Measurements from ENCODE around the gene PSTPIP1.

The PSTPIP1 gene

DNA sequence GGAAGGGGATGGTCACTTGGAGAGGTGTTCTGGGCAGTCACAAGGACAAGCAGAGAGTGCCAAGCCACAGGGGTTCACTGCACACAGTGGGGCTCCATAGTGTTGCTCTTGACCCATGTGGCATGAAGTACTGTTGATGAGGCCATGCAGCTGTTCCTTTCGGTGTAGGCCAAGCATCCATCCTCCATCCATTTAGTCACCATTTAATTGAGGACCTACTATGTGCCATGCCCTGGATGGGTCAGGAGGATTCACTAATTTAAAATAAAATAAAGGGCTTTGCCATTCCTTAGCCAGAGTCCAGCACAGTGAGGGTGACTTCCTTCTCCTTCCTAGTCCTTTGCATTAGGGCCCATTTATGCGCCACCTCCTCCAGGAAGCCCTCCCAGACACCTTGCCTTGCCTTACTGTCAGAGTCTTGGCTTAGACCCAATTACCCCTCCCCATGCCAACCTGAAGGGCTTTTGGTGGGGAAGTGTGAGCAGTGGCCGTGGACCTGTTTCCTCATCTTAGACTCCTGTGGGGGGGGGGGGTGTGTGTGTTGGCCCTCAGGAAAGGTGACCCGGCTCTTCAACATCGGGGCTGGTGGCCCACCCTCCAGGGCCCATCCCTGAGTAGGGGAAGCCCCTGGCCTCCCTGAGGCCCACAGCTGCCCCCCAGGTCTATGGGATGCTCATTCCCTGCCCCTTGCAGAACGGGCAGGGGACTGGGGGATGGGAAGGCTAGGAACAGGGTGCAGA lies 25.6 kb downstream of the PSTPIP1 start:
- DNase-seq: no peak

DNA sequence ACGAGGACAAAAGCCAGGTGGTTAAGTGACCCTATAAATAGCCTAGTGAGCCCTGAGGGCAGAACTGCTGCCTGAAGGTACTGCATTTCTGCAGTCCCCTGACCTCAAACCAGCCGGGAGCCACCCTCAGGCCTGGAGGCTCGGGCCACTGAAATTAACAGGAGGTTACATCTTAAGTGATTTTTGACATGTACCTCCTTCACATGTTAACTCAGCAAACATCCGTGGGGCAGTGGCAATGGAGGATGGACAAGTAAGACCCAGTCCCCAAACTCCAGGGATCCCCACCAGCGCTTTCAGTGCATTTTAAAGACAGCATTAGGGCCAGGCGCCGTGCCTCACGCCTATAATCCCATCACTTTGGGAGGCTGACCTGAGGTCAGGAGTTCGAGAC lies 26.2 kb downstream of the PSTPIP1 start:
- no peak for DNase-seq

DNA sequence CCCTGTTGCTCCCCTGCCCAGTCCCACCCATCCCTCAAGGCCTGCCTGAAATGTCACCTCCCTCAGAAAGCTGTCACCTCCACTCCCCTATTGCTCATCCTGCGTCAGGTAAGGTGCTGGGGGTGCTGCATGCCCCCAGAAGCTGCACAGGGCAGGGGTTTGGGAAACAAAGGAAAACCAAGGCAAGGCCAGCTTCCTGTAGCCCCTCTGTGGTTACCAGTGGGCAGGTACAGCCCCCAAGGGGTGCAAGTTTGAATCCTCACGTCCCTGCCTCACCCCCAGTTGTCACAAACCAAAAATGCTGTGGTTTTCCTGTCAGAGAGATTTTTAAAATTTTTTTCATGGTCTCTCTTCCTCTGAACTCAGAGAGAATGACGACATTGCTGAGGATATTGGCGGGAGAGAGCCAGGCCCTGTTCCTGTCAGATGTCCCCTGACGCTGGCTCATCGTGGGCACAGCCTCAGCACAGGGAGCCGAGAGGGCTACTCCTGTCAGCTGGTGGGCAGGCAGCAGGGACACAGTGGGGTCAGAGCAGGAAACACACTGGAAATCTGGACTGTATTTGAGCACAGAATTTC lies 27.0 kb downstream of the PSTPIP1 start:
- no peak for DNase-seq

DNA sequence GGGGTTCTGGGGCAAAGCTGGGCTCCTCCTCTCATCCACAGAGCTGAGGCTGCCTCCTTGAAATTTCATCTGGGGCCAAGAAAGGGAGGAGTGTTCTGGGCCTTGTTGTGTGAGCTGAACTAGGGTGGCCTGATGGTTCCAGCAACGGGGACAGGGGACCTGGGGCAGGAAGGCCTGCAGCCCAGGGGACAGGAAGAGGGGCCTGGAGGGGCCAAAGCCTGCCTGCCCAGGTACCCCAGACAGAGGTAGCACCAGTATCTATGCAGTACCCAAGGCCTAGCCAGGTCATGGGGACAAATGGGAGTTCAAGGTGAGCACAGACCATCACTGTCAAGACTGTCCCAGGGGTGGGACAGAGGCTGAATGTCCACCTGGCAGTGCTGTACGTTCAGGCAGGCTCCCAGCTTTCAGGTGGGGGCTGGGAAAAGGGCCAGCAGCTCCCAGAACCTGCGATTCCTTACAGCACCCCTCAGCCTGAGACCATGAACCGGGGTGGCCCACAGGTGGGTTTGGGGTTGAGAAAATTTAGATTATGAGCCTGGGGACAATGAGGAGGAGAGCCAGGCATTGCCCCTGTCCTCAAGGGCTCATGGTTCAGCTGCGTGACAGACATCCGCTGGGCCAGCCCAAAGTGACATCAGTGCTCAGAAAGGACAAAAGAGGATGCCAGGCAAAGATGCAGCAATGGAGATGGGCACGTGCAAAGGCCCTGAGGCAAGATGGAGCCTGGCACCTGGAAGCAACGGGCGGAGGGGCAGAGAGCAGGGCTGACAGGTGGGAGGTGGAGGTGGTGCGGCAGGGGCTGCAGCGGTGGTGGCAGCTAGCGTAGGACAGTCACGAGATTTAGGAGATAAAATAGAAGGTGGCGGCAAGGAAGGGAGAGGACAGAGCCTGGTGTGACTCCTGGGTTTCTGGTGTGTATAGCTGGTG lies 28.0 kb downstream of the PSTPIP1 start:
- no peak for DNase-seq

DNA sequence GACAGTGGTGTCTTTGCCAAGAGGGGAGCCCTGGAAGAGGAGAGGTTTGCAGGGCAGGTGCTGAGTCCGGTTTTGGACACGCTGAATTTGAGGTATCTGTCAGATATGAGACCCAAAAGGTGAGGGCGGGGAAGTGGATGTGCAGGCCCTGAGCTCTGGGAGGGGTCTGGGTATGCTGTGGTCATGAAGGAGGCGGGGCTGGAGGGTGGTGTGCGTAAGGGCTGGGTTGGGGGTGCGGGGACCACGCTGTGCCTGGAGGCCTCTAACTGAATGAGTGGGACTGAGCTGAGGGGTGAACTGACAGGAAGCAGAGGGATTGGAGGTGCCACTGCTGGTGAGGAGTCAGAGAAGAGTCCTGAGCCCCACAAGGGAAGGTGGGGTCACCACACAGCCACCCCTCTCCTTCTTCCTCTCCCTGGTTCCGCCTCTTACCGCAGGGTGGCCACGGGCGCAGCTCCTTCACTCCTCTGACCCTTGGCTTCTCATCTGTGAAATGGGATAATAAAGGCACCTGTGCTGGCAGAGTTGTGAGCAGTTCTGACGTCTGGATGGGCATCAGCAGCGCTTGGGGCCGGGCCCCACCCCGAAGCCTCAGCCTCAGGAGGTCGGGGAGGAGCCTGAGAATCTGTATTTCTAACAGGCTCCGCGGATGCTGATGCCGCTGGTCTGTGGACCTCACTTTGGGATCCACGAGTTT lies 28.8 kb downstream of the PSTPIP1 start:
- DNase-seq: no peak

DNA sequence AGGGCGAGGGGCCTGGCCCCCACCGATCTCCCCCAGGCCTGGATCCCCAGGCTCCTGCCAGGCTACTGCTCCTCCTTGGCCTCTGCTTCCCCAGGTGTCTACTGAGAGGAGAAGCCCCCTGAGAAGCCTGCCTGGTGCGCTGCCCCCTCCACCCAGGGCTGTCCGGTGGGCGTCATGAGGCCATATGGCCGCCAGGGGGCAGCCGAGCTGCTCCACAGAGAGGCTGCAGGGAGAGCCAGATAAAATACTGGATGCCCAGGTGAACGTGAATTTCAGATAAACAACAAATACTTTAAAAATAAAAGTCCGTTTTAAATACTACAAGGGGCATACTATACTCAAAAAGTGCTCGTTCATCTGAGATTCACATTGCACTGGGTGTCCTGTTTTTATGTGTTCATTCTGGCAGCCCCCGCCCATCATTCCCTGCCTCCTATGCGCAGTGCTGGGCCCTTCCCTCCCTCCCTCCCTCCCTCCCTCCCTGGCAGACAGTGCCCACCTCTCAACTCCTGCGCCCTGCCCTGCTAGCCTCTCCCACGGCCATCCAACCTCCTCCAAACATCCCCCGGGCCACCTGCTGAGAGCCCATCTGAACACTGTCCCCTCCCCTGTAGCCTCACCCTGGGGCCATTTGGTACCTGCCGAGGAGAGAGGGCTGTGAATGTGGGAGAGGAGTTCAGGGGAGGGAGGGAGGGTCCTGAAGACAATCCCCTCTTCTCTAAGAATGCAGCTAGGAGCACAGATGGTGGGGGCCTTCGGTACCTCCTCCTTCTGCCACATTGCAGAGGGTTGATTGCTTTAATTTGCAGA lies 29.6 kb downstream of the PSTPIP1 start:
- DNase-seq: peak; percentile 84

DNA sequence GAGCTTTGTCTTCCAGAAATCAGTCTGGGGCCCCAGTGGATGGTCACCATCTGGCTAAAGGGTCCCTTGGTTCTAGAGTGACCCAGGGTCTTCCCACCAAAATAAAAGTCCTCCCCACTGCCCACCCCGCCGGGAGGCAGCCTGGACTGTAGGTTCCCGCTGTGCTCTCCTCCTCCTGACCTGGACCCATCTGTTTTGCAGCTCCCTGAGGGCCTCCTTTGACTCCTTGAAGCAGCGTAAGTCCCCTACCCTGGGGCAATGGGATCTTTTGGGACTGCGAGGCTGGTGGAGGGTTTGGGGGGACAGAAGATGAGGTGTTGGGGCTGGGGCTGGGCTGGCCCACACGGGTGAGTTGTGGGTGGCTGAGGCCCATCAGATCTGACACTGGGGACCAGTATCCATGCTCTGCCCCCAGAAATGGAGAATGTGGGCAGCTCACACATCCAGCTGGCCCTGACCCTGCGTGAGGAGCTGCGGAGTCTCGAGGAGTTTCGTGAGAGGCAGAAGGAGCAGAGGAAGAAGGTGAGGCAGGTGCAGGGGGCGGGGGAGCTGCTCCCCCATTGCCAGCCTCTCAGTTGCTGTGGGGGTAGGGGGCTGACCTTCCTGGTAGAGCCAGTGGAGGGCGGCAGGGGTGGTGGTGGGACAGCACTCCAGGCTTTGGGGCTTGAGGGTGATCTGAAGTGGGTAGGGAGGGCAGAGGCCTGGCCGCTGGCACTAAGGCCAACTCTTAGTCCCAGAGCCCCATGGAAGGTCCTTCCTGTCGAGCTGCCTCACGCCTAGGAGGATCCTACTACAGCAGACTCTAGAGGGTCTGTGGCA lies 30.4 kb downstream of the PSTPIP1 start:
- no peak for DNase-seq

DNA sequence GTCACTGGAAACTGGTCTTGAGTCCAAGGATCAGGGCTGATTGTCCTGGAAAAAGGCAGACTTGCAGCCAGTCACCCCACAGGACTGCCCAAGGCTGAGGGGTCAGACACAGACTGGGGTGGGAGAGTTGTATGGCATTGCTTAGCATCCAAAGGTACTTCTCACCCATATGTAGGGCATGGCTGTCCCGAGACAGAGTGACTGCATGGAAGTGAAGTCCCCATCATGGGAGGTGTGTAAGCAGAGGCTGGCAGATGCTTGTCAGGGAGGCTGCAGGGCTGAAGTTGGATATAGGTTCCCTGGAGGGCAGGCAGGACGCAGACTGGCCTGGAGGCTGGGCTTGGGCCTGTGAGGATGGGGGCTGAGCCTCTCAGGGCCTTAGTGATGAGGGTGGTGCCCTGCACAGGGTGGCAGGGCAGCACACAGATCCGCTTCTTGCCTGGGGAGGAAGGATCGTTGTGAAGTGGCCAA lies 31.1 kb downstream of the PSTPIP1 start:
- no peak for DNase-seq

DNA sequence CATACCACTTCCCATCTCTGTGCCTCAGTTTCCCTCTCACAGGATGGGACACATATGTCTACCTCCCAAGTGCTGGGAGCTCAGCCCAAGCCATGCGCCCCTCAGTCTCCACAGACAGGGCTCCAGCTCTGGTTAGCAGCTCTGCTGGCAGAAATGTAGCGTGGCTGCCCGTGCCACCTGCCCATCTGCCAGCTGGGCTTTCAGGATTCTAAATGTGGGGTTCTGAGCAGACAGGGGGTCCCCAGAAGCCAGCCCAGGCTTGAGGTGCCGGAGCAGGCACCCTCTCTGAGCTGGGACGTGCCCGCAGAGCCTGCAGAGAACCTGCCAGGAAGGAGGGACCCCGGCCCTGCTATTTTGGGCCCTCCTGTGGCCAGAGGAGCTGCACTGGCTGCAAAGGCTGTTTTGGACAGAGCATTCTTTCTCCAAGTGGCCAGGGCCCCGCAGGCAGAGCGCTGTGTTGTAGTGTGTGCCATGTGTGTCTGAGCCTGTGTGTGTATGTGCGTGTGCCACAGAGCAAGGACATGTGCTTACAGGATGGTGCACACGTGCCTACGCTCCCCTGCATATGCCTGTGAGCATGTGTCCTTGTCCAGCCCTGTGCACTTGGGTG lies 31.7 kb downstream of the PSTPIP1 start:
- no peak for DNase-seq

DNA sequence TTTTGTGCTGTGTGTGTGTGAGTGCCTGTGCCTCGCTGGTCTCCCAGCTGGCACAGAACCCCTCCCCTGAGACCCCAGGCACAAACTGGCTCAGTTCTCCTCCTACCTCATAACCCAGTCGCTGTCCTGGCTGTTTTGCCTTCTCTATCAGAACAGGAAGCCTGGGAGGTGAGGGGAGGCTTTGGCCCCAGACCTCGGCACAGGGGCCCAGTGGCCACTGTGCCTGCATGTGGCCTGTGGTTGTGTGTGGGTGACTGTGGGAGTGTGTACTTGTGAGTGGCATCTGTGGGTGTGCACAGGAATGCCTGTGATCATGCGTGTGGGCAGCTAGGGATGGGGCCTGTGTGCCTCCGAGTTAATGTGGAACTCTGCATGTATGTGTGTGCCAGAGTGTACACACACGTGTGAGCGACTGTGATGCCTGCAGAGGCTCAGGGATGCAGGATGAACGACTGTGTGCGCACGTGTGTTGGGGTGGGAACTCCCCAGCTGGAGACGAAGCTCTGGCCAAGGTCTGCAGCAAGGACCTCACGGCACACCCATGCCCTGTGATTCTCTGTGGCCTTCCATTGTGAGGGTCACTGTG lies 32.3 kb downstream of the PSTPIP1 start:
- DNase-seq: no peak

DNA sequence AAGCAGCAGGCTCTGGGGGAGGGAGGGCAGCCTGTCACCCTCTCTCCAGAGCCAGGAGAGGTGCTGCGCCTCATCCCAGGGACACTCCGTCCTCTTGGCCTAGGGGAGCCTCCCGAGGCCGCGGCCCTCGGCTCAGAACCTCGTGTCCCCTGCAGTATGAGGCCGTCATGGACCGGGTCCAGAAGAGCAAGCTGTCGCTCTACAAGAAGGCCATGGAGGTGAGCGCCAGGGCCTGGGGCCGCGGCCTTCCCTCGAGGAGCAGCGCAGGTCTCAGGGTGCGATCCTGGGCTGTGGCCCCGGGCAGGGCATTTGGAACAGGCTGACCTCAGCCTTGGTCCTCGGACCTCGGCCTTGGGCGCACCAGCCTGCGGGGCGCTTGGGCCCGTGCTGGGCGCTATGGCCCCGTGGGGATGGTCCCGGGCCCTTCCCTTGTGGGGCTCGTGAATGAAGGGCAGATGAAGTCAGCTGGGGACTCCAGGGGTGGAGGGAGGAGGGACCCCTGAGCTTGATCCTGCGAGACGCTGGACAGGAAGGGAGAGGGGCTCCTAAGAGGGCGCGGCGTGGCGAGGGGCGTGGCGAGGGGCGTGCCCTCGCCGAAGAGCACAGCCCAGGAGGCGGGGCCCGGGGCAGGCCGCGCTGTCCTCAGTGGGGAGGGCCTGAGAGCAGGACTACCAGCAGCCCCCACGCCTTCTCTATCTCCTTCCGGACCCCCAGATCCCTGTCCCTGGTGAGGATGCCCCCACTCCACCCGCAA lies 32.9 kb downstream of the PSTPIP1 start:
- DNase-seq: no peak

DNA sequence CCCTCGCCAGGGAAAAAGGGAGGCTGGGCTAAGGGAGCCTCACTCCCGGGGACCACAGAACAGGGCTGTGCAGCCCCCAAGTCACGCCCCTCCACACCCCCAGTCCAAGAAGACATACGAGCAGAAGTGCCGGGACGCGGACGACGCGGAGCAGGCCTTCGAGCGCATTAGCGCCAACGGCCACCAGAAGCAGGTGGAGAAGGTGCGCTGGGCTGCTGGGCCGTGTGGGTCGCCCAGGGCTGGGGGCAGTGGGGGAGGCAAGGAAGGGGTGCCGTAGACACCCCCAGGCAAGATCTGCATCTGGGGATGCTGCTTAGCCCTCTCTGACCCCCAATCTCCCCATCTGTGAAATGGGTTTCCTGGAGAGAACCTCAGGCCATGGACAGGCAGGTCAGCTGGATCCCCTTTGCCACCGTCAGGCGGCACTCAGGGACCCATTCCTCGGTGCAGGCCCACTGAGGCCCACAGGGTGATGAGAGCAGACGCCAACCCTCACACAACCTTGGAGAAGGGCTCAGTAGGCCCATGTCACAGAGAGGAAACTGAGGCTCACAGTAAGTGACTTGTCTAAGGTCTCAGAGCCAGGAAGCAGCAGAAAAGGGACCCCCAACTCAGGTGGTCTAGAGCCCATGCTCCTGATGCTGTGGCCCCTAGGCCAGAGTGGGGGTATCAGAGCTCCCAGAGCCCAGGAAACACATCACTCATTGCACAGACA lies 33.7 kb downstream of the PSTPIP1 start:
- no peak for DNase-seq

DNA sequence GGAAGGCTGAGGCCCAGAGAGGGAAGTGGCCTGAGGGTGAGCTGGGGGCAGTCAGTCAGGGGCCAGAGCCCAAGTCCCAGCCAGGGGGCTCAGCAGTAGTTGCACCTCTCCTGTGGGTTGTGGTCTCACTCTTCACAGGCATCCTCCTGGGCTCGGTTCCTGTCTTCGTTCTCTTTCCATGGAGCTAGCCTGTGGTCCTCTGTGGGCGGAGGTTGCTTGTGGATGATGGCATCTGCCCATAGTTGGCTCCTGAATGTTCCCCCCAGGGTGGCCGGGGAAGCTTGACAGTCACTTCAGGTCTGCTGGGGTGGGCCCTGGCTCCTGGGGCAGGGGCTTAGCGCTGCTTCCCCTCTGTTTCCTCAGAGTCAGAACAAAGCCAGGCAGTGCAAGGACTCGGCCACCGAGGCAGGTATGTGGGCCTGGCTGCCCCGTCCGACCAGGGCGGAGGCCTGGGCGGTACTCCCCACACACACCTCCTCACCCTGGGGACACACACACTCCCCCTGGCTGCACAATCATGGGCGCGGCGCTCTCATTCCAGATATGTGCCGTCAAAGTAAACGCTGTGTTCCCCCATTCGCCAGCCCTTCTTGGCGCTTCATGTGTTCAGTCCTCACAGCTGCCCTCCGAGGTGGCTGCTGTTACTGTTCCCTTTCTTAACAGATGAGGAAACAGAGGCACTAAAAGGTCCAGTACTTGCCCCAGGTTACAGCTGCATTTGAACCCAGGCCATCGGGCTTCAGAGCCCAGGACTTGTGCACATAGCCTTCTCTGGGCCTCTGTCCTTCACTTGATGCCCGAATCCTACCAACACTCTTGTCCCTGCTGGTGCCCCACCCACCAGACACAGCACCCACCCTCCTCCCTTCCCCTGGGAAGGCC lies 34.5 kb downstream of the PSTPIP1 start:
- DNase-seq: no peak

DNA sequence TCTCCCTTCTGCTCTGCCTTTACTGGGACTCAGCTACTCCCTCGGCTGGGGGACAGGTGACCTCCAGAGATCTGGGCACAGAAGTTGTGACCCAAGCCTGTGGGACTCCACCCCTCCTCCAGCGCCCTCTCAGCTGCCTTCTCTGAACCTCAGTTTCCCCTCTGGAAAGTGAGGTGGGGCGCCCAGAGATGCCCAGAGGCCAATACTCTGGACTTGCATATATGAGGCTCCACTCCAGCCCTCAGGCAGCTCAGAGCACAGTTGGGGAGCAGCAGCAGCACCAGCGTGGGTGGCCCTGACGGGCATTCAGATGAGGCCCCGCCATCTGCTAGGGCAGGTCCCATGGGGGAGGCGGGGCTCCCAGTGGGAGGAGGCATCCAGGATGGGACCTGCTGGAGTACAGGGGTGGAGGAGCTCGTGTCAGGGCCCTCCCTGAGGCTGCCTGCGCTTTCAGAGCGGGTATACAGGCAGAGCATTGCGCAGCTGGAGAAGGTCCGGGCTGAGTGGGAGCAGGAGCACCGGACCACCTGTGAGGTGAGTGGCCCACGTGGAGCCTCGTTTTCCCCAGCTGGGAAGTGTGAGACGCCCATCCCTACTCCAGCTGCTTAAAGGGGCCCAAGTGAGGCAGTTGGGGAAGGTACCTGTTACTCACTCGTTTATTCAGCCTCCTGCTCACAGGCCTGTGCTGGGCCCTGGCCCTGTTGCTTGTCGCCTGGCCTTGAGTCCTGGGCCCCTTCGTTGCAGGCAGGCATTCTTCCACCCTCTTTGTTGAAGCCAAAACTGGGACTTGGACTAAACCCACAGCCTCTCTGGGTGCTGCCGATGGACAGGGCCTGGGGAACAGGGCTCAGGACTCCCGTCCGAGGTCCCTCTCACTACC lies 35.4 kb downstream of the PSTPIP1 start:
- DNase-seq: peak; percentile 96

DNA sequence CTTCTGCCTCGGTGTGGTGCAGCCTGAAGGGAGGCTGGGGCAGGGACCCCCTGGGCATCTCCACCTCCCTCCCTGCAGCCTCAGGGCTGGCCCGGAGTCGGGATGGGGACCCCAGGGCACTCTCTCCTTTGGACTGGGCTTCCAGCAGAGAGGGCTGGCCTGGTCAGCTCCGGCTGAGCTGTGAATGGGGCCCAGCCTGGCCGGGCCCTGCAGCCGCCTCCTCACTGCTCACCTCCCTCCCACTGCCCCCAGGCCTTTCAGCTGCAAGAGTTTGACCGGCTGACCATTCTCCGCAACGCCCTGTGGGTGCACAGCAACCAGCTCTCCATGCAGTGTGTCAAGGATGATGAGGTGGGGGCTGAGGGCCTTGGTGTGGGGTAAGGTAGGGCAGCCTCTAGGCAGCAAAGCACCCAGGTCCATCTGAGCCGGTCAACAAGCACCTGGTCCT lies 36.0 kb downstream of the PSTPIP1 start:
- no peak for DNase-seq

DNA sequence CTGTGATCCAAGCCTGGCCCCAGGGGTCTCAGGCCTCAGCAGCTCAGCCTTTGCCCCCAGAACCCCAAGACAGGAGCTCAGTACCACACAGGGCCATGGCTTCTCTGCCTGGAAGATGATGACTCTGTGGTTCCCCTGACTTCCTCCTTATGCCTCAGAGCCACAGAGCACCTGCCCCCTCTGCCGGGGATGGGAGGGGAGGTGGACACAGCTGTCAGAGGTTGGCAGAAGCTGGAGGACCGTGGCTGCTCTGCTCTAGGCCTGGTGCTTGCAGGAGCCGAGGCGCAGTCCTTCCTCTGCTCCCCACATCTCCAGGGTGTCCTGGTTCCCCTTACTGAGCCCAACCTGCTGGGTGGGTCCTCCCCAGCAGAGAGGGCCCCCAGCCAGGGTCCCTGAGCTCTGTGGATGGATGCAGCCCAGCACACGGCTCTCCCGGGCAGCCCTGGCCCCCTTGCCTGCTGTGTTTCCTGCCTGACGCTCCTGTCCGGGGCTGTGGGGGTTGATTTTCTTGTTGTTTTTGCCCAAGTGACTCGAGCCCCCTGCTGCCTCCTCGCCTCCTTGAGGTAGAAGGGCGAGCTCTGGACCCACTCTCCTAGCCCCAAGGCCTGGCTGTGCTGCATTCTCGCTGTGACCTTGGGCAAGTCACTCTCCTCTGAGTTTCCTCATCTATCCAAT lies 36.6 kb downstream of the PSTPIP1 start:
- DNase-seq: peak; percentile 84

All from NCI-H82 (cell line).